GM19397 (cell line): Measurements from ENCODE around the gene KRTAP10-5.
"Not testable (repeated sequence)": the region's sequence is repeated elsewhere in the genome, so short reads cannot be mapped to it uniquely, and the experiment has no call there.

Experiments
- ATAC-seq: cut with Tn5 transposase; IDR thresholded peaks from one replicate; pipeline ENCODE4 v1.9.1; 2021; ENCODE audit warnings: mild to moderate bottlenecking, moderate library complexity; ENCODE audit not compliant: unreplicated experiment

The KRTAP10-5 gene

DNA sequence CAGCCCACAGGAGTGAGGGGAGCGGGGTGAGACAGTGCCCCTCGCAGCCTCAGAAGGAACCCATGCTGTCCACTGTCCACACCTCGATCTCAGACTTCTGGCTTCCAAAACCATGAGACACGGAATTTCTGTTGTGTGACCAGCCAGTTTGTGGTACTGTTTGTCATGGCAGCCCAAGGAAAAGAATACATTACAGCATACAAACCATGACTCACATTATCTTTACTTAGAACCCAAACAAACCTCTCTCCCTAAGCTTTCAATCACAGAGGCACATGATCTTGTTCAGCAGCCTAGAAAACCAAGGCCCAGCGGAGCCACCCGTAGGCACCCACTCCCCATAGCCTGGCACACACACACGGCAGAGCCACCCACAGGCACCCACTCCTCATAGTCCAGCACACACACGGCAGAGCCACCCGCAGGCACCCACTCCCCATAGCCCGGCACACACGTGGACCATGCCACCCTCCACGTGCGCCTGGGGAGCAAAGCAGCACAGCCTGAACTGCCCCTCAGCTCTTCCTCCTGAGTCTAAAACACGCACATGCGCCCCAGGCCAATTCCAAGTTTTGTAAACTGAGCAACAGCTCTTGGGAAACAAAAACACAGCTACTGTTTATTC lies 7.3 kb downstream of the KRTAP10-5 start:
- ATAC-seq = no peak

DNA sequence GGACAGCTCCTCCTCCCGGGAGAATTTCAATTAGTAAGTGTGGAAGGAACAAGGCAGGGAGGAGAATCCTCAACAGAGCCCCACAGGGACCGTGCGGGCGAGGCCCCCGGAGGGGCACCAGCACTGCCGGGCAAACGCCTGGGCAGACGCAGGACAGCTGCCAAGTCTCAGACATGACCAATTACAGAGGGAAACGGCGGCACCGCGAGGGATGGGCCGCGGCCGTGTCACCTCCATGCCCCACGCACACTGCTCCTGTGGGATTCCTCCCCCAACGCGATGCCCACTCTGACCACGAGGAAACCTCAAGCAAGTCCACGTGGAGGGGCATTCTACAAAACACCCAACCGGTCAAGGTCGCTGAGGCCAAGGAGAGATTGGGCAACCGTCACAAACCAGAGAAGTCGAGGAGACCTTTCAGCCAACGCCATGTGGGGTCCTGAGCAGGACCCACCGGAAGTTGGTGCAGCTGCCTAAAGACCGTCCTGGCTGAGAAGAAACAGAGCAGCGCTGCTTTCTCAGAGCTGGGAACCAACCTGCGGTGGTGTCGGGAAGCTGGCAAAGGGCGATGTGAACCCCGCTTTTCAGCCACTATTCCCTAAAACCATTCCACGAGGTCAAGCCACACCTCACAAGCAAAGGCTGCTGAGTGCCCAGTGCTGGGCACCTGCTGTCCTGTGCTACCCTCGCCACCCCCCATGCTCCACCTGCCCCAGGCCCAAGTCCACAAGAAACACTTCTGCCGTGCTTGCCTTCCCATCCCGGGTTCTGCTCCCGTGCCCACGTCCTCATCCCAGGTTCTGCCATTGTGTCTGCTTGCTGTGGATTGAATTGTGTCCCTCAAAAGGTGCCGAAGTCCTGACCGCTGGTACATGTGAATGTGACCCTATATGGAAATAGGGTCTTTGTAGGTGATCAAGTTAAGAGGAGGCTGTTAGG lies 8.3 kb downstream of the KRTAP10-5 start:
- ATAC-seq = no peak

DNA sequence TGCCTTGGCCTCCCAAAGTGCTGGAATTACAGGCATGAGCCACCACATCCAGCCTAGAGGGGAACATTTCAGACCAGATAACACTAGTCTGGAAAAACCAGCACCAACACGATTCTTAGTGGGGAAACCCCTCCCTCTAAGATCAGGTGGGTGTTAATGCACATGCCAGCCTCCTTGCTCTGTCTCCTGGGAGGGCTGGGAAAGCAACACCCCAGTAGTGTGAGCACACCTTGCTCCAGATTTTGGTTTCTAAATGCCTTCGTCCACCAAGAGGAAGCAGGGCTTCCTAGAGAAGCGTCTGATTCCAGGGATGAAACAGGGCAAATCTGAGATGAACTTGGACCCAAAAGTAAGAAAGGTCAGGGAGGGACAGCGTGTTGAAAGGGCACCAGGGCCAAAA lies 9.1 kb downstream of the KRTAP10-5 start:
- no peak for ATAC-seq

DNA sequence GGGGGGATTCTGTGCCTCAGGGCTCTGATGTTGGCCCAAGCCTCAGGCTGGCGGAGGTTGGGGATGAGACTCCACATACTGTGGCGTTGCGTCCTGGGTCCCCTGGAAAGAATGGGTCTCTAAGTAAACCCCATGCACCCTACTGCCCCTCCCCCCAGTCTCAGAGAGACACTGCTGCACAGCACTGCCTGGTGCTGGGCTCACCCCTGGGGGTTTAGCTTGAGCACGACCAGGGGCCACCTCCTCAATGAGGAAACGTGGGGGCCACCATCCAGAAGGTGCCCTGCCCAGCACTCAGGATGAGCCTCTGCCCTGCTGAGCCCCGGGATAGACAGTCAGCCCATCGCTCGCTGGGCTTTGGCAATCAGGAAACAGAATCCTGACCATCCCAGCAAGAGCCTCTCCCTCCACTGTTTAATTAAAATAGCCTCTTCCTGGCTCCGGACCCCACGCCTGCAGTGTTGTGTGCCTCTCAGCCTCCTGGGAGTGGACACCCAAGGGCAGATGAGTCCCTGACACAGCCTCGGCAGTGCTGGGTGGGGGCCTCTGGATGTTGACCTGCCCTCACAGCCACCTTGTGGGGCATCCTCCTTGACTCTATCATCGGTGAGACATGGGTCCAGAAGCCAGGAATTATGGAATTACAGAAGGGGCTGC lies 10.4 kb downstream of the KRTAP10-5 start:
- no peak for ATAC-seq

DNA sequence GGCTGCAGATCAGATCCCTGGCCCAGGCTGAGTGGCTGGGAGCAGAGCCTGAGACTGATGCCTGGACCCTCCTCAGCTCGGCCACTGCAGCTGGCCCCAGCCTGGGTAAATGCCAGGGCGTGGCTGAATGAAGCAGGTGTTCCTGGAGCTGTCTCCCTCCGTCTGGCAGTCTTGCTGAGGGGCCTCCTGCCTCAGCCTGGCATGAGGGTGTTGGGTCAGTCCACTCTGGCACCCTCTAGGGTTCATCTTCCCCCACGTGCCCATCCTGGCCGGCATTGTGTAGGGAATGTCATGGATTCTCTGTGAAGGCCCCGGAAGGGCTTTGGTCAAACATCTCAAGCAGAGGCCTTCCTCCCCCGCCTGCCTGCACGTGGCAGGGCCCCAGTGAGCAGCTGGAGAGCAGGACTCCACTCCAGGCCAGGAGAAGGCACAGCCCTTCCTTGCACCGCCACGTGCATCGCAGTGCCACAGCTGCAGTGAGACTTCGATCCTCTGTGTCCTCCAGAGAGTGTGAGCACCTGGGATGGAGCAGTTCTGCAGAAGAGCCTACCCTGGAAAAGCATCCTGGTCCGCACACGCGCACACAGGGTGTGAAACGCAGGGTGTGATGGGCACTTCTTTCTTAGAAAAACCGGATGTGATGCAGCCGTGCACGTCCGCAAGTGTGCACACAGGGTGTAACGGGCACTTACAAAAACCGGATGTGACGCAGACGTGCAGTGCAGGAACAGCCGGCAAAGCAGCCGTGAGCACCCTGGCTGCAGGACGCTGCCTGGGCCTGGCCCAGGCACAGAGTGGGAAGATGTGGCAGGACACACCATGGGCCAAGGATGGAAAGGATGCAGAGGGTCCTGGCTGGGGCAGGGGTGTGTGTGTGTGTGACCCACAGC lies 11.5 kb downstream of the KRTAP10-5 start:
- no peak for ATAC-seq

DNA sequence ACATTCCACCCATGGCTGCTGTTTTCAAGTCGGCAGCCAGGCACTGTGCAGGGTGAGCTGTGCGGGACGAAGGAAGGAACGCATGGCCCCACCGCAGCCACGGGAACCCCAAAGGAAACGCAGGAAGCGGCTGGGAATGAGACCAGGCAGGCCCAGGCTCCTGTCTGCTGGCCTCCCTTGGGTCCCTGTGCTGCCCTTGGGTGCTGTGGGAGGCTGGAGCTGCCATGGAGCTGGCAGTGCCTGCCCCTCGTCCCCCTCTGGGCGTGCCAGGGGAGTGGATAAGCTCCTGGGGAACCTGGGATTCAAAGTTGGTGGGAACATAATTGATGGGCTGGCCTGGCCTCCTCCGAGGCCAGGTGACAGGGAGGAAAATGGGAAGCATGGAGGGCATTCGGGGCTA lies 12.1 kb downstream of the KRTAP10-5 start:
- ATAC-seq = no peak

DNA sequence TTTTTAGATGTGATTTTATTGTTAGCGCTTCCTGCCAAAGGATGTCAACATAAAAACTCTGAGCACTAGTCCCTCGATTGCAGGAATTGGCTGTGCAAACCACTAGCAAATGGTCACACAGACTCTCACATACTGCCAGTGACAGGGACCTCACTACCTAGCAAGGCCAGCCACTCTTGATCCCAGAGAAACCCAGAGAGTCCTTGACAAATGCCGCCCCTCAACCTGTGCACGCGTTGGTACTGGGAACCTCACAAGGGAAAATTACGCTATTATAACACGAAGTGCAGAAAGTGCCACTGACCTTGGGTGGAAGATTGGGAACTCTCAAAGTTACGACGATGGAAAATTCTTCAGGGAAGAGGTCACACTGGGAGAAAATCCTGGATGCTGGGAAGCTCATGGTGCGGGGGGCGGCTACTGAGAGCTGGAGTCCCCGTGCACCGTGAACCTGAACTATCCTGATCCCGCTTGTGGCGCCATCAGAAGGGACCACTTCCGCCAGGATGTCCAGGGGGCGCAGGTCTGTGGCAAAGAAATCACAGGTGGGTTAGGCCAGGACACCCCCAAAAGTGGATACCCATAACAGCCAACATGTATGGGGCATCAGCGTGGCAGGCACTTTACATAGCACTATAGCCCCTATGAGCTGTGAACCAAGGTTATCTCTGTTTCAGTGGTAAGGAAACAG lies 12.8 kb downstream of the KRTAP10-5 start:
- ATAC-seq = no peak

DNA sequence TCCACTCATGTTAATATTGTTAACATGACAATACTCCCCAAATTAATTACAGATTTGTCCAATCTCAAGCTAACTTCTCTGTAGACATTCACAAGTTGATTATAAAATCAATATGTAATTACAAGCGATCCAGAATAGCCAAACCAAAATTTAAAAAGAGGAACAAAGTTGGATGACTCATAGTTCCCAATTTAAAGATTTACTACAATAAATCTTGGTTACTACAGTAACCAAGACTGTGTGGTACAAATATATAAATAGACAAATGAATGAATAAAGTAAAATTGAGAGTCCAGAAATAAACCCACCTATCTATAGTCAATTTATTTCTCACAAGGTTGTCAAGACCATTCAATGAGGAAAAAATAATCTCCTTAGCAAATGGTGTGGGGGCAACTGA lies 14.0 kb downstream of the KRTAP10-5 start:
- no peak for ATAC-seq

DNA sequence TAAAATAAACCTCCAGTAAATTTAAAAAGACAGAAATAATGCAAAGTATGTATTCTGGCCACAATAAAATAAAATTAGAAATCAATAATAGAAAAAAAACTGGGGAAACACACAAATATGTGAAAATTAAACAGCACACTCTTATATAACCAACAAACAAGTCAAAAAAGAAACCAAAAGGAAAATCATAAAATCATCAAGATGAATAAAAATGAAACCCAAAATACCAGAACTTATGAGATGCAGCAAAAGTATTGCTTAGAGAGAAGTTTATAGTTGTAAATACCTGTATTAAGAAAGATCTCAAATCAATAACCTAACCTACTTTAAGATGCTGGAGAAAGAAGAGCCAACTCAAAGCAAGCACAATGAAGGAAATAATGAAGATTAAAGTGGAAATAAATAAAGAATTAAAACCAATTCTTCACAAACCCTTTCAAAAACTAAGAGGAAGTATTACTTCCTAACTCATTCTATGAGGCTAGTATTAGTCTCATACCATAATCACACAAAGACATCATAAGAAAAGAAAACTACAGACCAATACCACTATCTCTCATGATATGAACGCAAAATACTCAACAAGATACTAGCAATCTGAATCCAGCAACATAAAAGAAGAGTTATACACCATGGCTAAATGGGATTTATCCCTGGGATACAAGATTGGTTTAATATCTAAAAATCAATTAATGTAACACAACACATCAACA lies 15.4 kb downstream of the KRTAP10-5 start:
- no peak for ATAC-seq

DNA sequence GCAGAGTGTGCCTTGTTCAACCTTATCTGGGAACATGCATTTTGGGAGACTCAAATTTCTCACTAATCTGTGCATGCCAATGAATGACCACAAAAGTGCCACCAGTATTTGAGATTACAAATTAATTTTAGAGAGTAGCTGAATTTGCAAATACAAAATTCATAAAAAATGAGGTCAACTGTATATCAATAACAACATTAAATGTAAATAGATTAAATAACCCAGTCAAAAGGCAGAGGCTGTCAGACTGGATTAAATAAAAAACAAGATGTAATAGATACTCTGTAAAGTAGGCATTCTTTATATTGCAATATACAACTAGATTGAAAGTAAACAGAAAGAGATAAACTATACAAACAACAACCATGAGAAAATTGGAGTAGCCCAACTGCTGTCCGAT lies 16.3 kb downstream of the KRTAP10-5 start:
- no peak for ATAC-seq

DNA sequence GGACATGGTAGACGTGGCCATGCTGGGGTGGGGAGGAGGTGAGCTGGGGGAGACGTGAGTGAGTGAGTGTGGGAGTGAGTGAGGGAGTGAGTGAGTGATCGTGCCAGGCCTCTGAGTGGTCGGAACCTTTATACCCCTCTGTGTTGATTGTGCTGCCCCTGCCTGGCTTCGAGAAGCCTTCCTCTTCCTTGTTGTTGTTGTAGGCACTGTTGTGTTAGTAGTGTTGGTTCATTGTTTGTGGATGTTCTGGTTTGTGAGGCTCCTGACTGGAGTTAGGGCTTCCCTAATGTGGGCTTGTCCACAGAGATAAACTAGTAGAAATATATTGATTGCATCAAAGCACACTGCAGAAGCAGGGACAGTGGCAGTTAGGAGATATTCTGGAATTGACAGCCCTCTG lies 21.7 kb downstream of the KRTAP10-5 start, which contains the start of gene KRTAP10-3:
TSS of gene KRTAP10-3 (minus strand) at position 101 of the 400 bp plus-strand sequence. CDS start at position 21, 80 bp downstream.
- no peak for ATAC-seq

DNA sequence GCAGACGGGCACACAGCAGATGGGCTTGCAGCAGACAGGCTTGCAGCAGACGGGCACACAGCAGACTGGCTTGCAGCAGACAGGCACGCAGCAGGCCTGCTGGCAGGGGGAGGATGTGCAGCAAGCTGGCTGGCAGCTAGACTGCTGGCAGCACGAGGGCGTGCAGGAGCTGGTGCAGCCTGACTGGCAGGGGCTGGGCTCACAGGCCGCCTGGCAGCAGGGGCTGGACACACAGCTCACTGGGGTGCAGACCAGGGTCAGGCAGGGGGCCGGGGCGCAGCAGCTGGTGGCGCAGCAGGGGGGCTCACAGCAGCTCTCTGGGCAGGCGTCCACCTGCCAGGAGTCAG lies 22.1 kb downstream of the KRTAP10-5 start:
- not testable (repeated sequence) for ATAC-seq

DNA sequence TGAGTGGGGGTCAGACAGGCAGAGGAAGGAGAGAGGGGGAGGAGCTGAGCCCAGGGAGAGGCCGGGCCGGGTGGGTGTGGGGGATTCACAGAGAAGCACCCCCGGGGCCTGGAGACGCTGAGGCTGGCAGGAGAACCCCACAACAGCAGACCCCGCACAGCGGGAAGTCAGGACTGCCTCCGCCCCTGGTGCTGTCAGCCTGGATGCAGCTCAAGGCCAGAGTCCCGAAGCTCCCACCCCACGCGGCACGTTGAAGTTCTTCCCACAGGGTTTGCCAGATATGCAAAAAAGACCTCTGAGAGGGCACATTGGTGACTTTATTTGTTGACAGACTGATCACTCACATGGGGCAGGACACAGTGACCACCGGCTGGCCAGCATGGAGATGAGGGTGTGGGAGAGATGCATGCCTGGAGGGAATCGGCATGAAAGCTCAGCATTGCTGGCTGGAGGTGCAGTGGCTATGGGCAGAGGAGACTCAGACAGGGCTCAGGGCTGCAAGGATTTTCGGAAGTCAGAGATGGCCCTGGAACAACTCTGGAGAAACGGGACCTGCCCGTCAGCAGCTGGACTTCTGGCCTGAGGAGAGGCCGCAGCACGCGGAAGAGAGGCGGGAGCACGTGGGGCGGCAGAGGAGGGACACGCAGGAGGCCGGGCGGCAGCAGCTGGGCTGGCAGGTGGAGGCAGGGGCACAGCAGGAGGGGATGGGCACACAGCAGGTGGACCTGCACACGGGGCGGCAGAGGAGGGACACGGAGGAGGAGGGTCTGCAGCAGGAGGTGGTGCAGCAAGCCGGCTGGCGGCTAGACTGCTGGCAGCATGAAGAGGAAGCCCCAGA lies 22.7 kb downstream of the KRTAP10-5 start:
- ATAC-seq = no peak

DNA sequence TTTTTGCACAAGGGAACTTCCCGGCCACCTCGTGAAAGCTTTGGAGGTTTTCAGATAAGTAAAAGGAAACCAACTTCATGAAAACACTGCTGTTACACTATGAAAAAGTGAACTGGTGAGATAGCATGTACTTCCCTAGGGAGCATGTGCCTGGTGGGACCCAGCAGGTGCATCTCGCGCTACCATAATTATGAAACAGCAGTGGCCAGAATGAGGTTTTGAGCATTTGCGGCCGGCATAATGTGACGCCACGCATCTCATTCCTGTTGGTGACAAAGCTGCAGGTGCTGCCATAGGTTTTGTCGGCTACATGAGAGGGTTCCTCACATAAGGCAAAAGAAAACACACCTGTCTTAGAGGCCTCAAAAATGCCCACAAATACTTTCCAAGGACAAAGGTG lies 23.5 kb downstream of the KRTAP10-5 start:
- ATAC-seq = no peak

DNA sequence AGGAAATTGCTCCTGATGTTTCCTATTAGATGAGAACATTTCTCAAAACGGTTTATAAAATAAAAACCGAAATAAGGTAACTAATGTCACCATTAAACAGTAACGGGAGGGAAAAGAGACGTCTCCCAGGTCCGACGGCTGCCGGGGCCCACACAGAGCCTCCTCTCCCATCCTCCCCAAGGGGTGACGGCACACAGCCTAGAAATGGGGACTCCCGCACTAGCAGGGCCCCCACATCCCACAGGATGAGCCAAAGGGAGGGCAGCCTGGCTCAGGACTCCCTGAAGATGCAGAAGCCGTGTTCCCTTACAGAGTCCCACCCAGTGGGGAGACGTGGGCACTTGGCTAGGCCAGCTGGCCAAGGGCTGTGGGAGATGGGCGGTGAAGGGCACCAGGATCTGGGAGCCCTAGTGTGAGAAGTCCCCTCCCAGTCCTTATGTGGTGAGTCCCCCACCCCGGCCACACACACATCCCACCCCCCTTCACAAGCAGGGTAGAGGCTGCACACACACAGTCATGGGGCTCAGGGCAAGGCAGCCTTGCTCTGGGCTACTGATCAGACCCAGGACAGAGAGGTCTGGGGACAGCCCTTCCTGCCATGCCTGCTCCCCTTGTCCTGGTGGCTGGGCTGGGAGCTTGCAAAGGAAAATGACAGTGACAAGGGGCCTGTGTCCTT lies 25.1 kb downstream of the KRTAP10-5 start:
- no peak for ATAC-seq

DNA sequence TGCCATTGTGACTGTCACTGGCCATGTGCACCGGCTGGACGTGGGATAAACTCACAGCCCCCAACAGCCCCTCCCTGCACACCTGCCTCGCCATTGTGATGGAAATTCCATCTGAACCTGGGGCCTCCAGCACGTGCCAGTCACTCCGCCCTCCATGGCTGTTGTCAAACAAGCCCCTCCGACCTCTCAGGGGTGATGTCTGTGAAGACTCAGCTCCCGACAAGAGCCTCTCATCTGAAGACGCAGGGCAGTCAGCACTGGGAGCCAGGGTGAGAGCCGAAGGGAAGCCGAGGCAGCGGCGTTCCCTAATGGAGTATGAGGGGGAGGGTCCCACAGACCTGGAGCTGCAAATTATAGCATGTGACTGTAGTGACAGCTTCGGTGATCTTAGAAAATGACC lies 27.7 kb downstream of the KRTAP10-5 start:
- ATAC-seq = no peak

DNA sequence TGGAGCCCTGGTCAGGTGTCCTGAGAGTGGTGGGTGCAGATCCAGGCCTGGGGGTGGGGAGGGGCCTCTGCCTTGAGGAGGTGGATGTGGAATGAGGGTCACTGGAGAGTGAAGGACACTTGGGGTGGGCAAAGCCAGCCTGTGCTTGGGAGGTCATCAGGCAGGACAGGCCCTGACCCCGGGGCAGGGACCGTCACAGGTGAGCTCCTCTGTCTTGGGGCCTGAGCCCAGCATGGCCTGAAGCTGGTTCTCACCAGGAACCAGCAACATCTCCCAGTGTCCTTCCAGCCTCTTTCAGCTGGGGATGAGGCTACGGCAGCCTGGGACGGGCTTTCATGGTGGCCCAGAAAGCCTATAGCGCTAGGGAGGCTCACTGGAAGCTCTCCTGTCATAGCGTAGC lies 28.3 kb downstream of the KRTAP10-5 start:
- ATAC-seq = no peak

DNA sequence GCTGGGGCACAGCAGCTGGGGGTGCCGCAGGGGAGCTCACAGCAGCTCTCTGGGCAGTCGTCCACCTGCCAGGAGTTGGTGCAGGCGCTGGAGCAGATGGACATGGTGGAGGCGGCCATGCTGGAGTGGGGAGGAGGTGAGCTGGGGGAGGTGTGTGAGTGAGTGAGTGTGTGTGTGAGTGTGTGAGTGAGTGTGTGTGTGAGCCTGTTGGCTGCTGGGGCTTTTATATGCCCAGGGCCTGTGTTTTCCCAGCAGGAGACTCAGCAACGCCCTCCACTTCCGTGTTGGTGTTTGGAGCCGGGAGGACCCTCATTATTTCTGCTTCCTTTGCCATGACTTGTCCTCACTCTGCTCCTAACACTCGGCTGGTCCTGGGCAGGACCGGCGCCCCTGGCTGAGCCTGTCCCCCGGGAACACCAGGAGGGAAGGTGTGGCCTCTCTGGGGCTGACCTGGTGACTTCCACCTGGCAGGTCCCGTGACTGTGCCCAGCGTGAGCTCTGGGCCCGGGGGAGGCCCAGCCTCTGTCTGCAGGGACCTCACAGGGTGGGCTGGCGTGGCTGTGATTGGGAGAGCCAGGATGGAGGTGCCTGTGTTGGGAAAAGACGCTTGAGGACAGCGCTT lies 29.0 kb downstream of the KRTAP10-5 start, which contains the start of gene KRTAP10-2:
TSS of gene KRTAP10-2 (minus strand) at position 166 of the 622 bp plus-strand sequence. CDS start at position 119, 47 bp downstream.
- no peak for ATAC-seq
